DOHH2 (cell line): ENCODE results near the gene SULT2B1.

Source experiments
- EZH2phosphoT487 ChIP-seq: fragments of 200-600 bp; sonication (generic); IDR thresholded peaks from 2 replicates; pipeline ENCODE4 v1.6.1; 2017; ENCODE audit warnings: borderline replicate concordance, mild to moderate bottlenecking, antibody characterized with exemption, low read length, moderate library complexity, mixed read lengths
- TF ChIP-seq, protein P1 (sequence below): fragments of 200-600 bp; sonication (generic); IDR thresholded peaks from one replicate; pipeline ENCODE4 v1.5.1; 2014; ENCODE audit warnings: antibody characterized with exemption, mild to moderate bottlenecking, low read depth, low read length; ENCODE audit not compliant: poor library complexity, severe bottlenecking

DNA sequence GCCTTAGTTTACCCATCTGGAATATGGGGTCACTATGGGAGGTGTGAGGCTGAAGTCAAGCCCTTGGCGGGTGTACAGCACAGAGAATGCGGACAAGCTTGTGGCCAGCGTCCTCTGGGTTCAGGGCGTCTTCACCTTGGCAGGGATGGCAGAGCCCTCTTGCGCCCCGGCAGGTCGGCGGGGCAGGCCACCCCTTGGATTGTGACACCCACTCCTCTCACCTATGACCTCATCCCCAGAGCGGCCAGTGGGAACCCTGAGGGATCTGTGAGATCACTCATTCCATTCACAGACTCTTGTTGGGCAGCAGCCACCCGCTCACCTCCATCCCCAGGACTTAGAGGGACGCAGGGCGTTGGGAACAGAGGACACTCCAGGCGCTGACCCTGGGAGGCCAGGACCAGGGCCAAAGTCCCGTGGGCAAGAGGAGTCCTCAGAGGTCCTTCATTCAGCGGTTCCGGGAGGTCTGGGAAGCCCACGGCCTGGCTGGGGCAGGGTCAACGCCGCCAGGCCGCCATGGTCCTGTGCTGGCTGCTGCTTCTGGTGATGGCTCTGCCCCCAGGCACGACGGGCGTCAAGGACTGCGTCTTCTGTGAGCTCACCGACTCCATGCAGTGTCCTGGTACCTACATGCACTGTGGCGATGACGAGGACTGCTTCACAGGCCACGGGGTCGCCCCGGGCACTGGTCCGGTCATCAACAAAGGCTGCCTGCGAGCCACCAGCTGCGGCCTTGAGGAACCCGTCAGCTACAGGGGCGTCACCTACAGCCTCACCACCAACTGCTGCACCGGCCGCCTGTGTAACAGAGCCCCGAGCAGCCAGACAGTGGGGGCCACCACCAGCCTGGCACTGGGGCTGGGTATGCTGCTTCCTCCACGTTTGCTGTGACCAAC is 54.7 kb downstream of the SULT2B1 start, which contains the start of gene SPACA4:
- TF ChIP-seq, protein P1, sequence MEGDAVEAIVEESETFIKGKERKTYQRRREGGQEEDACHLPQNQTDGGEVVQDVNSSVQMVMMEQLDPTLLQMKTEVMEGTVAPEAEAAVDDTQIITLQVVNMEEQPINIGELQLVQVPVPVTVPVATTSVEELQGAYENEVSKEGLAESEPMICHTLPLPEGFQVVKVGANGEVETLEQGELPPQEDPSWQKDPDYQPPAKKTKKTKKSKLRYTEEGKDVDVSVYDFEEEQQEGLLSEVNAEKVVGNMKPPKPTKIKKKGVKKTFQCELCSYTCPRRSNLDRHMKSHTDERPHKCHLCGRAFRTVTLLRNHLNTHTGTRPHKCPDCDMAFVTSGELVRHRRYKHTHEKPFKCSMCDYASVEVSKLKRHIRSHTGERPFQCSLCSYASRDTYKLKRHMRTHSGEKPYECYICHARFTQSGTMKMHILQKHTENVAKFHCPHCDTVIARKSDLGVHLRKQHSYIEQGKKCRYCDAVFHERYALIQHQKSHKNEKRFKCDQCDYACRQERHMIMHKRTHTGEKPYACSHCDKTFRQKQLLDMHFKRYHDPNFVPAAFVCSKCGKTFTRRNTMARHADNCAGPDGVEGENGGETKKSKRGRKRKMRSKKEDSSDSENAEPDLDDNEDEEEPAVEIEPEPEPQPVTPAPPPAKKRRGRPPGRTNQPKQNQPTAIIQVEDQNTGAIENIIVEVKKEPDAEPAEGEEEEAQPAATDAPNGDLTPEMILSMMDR = no peak
- TF ChIP-seq EZH2phosphoT487 = no peak
